ENCODE results near the gene IL9. TPM values are rescaled to one million over a fixed set of nuclear protein-coding genes. Genes with fewer than 3 reads are reported as not detected.

IL9 gene
- total RNA-seq, 1 donor from 2014 or later = not detected

DNA sequence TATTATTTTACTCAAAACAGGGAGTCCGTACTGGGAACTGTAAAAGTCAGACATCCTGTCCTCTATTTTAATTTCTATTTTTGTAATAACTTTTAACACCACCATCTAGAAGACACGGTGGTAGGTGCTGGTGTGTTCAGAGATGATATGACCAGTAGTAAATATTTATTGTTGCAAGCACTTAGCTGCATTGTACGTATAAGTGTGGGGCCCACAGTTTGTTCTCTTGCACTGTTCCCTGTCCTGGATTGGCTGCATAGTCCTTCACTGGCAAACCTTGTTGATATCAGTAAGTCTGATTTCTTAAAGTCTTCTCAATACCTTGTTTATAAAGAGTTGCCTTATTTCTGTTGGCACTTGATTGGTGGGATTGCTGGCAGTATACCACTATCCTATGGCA is 24.6 kb upstream of the IL9 start:
- TF ChIP-seq, protein P1, sequence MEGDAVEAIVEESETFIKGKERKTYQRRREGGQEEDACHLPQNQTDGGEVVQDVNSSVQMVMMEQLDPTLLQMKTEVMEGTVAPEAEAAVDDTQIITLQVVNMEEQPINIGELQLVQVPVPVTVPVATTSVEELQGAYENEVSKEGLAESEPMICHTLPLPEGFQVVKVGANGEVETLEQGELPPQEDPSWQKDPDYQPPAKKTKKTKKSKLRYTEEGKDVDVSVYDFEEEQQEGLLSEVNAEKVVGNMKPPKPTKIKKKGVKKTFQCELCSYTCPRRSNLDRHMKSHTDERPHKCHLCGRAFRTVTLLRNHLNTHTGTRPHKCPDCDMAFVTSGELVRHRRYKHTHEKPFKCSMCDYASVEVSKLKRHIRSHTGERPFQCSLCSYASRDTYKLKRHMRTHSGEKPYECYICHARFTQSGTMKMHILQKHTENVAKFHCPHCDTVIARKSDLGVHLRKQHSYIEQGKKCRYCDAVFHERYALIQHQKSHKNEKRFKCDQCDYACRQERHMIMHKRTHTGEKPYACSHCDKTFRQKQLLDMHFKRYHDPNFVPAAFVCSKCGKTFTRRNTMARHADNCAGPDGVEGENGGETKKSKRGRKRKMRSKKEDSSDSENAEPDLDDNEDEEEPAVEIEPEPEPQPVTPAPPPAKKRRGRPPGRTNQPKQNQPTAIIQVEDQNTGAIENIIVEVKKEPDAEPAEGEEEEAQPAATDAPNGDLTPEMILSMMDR (IDR thresholded peaks at IDR 0.05) = no peak
- H3K27me3 Mint-ChIP-seq (ENCODE audit: unreplicated experiment) = peaks cover 81% of the 10 kb centered on the region
- H3K9me3 Mint-ChIP-seq (ENCODE audit: unreplicated experiment) = no peaks in the 10 kb centered on the region
- H3K4me1 Mint-ChIP-seq (ENCODE audit: unreplicated experiment) = no peaks in the 10 kb centered on the region
- no peak overlapping the region for H3K27ac Mint-ChIP-seq (ENCODE audit: unreplicated experiment)
- no peak overlapping the region for H3K4me3 Mint-ChIP-seq (ENCODE audit: unreplicated experiment)
- DNase-seq (ENCODE audit: extremely low spot score, unreplicated experiment) = no peak
- H3K36me3 Mint-ChIP-seq (ENCODE audit: unreplicated experiment) = no peaks in the 10 kb centered on the region

DNA sequence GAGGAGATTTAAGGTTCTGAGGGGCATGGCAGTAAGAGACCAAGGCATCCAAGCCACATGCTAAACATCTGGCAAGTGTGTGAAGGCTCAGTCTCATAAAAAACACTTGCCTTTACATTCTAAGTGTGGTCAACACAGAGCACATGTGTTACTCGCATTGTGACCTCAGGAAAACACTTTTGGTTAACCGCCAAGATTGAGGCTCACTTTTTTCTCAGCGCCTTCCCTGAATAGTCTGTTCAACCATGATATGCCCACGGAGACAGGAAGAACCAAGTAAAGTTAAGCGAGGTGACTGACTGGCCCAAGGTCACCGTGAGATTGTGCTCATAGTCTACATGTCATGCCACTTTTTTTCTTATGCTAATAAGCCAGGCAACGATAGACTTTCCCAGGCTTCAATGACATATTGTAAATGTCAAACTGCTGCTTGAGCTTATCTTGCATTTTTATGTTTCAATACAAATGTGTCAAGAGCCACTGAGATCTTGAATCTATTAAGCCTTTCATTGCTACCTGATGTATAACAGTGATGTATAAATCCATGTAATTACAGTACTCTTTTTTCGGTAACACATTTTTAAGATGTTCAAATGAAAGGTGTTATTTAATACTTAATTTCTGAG is 21.1 kb upstream of the IL9 start:
- TF ChIP-seq, protein P1 (IDR thresholded peaks at IDR 0.05) = no peak
- Mint-ChIP-seq H3K27me3 (ENCODE audit: unreplicated experiment) (peaks cover 82% of the 10 kb centered on the region), H3K4me1 (ENCODE audit: unreplicated experiment) (no peaks in the 10 kb centered on the region), H3K4me3 (ENCODE audit: unreplicated experiment) (no peak overlapping the region), H3K27ac (ENCODE audit: unreplicated experiment) (no peak overlapping the region), H3K36me3 (ENCODE audit: unreplicated experiment) (no peaks in the 10 kb centered on the region), H3K9me3 (ENCODE audit: unreplicated experiment) (no peaks in the 10 kb centered on the region)
- no peak for DNase-seq (ENCODE audit: extremely low spot score, unreplicated experiment)

DNA sequence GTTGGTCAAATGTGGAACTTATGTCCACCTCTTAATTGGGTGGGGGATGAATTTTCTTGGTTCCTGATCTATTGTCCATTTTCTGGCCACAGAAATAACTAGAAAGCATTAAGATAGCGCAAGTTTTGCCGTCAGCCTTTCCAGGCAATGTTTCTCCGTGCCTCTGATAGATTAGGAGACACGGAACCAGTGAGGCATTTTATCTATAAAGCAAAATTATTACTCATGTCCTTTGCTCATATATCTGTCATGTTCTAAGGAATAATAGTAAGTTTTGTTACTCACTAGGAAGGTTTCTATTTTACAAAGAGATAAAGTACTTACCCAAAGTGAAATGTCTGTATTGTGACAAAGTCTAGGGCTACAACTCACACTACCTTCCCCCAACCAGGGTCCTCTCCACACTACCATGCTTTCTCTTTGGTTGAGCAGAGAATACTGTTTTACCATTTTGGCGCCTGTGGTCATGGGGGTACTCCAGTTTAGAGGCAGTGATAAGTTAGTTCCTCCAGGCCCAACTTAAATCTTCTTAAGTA is 19.9 kb upstream of the IL9 start:
- Mint-ChIP-seq H3K4me3 (ENCODE audit: unreplicated experiment) (no peak overlapping the region), H3K4me1 (ENCODE audit: unreplicated experiment) (no peaks in the 10 kb centered on the region), H3K9me3 (ENCODE audit: unreplicated experiment) (no peaks in the 10 kb centered on the region), H3K36me3 (ENCODE audit: unreplicated experiment) (no peaks in the 10 kb centered on the region), H3K27me3 (ENCODE audit: unreplicated experiment) (peaks cover 89% of the 10 kb centered on the region), H3K27ac (ENCODE audit: unreplicated experiment) (no peak overlapping the region)
- DNase-seq (ENCODE audit: extremely low spot score, unreplicated experiment) = no peak
- TF ChIP-seq, protein P1 (IDR thresholded peaks at IDR 0.05) = no peak

DNA sequence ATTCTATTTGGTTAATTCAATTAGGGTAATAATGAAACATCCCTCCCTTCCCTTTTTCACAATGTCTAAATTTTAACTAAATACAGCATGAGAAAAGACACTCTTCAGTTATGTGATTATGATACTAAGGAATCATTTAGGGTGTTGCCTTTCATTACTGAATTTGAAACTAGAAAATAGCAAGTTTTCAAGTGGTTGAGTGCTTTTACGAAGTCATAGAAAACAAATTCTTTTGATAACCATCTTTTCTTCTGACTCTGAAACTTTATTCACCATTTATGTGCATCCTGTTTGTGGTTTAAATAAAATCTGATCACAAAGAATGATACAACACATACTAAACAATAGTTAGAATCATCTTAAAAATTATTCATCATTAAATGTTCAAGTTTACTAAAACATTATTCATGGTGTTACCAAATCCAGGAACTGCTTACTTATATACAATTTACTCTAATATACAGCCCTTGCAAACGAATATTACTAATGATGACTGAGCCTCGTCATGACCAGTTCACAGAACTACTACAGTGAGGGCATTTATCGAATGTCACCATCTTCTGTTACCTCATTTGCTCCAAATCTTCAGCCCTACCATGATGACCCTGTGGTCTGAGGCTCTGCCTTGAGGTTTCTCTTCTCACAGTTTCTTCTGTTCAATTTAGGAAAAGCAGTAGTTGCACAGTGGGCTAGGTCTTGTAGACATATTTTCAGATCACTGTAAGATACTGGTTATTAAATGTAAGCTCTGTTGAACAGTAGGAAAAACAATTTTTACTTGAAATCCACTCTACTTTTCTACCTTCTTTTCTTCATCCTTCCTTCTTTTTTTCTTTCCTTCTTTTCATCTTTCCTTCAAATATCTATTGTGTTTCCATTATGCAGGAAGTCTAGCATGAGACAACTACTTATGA is 18.3 kb upstream of the IL9 start:
- DNase-seq (ENCODE audit: extremely low spot score, unreplicated experiment) = no peak
- H3K4me3 Mint-ChIP-seq (ENCODE audit: unreplicated experiment) = no peak overlapping the region
- no peaks in the 10 kb centered on the region for H3K9me3 Mint-ChIP-seq (ENCODE audit: unreplicated experiment)
- TF ChIP-seq, protein P1 (IDR thresholded peaks at IDR 0.05) = no peak
- H3K27ac Mint-ChIP-seq (ENCODE audit: unreplicated experiment) = no peak overlapping the region
- no peaks in the 10 kb centered on the region for H3K36me3 Mint-ChIP-seq (ENCODE audit: unreplicated experiment)
- peaks cover 92% of the 10 kb centered on the region for H3K27me3 Mint-ChIP-seq (ENCODE audit: unreplicated experiment)
- no peaks in the 10 kb centered on the region for H3K4me1 Mint-ChIP-seq (ENCODE audit: unreplicated experiment)

DNA sequence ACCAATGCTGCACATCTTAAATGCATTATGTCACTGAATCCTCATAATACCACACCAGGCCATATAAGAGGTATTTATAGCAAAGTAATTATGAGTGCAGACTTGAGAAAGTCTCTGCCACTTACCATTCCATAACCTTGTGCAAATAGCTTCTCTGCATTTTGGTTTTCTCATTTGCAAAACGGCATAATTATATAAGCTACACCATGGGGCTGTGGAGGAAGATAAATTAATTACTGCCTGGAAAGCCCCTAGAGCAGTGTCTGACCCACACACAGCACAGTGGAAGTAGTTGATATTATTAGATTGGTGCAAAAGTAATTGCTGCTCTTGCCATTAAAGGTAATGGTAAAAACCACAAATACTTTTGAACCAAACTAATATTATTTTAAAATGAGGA is 9.5 kb upstream of the IL9 start:
- Mint-ChIP-seq H3K9me3 (ENCODE audit: unreplicated experiment) (no peaks in the 10 kb centered on the region), H3K4me1 (ENCODE audit: unreplicated experiment) (no peaks in the 10 kb centered on the region), H3K4me3 (ENCODE audit: unreplicated experiment) (no peak overlapping the region), H3K27ac (ENCODE audit: unreplicated experiment) (no peak overlapping the region), H3K36me3 (ENCODE audit: unreplicated experiment) (no peaks in the 10 kb centered on the region), H3K27me3 (ENCODE audit: unreplicated experiment) (peaks cover 80% of the 10 kb centered on the region)
- TF ChIP-seq, protein P1 (IDR thresholded peaks at IDR 0.05) = no peak
- DNase-seq (ENCODE audit: extremely low spot score, unreplicated experiment) = no peak
